ES-I3 (cell line): ENCODE results near the gene UNC119.

Experiments used
- H3K36me3 ChIP-seq: 2 replicates; pipeline ENCODE4 v1.6.1; 2013; ENCODE audit warnings: mild to moderate bottlenecking, low read length, control low read depth, moderate library complexity; ENCODE audit not compliant: insufficient read depth
- H3K4me1 ChIP-seq: 2 replicates; pipeline ENCODE4 v1.6.1; 2013; ENCODE audit warnings: mild to moderate bottlenecking, control low read depth, low read length; ENCODE audit not compliant: insufficient read depth
- H3K9ac ChIP-seq: 2 replicates; pipeline ENCODE4 v1.6.1; 2013; ENCODE audit warnings: low read depth, mild to moderate bottlenecking, low read length, moderate library complexity
- H3K9me3 ChIP-seq: 2 replicates; pipeline ENCODE4 v1.6.1; 2013; ENCODE audit warnings: mild to moderate bottlenecking, low read length, moderate library complexity; ENCODE audit not compliant: control insufficient read depth, insufficient read depth

Gene UNC119

DNA sequence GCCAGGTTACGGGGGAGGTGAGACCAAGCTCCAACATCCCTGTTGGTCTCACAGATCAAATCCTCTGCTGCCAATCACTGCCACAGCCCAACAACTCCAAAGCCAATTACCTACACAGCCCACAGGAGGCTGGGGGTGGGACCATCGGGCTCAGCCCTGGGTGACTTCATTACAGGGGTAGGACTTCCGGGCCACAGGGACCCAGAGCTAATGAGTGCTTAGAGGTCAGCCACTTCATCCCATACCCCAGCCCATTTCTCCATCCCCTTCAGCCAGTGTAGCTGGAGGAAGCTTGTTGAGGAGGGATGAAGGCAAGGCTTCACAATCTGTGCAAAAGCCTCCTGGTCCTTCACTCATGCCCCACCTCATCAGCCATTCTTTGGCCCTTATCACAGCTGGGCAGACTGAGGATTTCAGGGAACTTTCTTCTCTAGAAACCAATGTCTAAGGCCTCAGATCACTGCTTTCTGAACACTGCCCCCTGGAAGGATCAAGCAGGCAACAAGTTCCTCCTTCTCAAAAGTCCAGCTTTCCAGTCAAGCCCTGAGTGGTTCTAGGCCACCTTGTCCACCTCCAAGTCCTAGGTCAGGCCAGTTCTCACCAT lies 40.5 kb downstream of the UNC119 start:
- Histone ChIP-seq H3K36me3 (no peaks in the 10 kb centered on the region), H3K9ac (no peak overlapping the region), H3K9me3 (no peaks in the 10 kb centered on the region), H3K4me1 (peaks cover 8% of the 10 kb centered on the region; the same call in 1 of the 2 replicates)

DNA sequence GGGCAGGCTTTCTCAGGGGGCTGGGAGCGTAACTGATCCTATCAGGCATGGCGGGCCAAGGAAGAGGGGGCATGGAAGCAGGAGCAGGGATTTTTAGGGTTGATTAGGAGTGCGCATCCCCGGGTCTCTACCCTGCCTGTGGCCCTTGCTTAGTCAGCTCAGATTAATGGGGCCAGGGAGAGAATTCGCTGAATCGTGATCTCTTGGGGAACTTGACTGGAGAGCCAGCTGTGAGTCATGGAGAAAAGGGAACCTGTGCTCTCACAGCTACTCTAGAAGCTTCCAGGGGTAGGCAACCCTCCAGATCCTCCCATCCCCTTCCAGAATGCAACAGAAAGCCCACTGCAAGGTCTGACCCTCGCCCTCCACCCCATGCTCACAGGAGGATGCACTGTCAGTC lies 42.6 kb downstream of the UNC119 start:
- Histone ChIP-seq H3K9me3 (no peaks in the 10 kb centered on the region), H3K4me1 (peaks cover 8% of the 10 kb centered on the region; the same call in 1 of the 2 replicates), H3K9ac (no peak overlapping the region), H3K36me3 (no peaks in the 10 kb centered on the region)

DNA sequence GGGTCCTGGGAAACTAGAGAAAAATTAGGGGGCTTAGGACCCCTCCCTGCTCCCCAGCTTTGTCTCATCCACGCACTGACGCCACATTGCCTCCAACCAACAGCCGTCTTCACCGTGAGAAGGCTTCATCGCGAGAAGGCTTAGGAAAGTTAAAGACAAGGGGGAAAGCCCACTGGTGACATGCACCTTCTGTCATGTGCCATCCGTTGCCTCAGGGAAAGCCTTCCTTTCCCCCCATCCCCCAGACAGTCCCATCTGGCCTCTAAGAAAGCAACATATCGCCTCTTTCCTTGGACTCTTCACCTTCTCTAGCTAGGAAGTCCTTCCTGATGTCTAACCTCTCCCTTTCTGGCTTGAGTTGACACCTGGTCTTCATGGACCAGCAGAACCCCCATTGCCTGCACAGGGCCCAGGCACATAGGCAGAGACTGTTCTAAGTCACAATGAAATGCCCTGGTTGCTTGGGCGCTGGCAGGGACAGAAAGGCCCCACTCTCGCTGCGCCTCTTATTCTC lies 44.2 kb downstream of the UNC119 start:
- no peaks in the 10 kb centered on the region for H3K9me3 ChIP-seq
- H3K36me3 ChIP-seq, result no peaks in the 10 kb centered on the region
- H3K9ac ChIP-seq, result no peak overlapping the region
- H3K4me1 ChIP-seq, result peaks cover 8% of the 10 kb centered on the region; the same call in 1 of the 2 replicates

DNA sequence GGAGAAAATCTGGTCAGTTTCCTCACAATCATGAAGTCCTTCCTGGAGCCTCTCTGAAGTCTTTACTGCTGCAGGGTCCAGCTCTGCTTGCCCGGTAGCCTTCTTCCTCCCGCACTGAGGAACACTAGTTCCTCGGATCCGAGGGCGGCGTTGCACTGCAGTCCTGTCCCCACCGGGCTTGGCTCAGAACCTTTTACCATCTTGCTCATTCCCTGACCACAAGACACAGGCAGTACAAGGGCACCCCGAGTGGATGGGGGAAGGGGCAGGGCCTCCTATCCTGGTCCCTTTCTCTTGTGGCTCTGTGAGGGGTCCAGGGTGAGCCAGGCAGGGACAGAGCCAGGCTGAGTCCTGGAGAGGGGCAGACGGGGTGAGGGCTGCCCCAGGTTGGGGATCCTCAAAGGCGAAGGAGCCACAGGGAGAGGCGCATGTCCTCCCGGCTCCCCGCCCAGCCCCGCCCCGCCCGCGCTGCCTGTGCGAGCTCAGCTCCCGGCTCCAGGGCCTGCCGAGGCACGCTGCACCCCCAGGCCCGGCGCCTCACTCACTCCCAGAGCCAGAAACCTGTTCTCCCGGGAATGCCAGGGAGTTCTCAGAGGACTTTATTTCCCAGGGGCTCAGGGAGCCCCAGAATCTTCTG lies 44.7 kb downstream of the UNC119 start:
- Histone ChIP-seq H3K9me3 (no peaks in the 10 kb centered on the region), H3K36me3 (no peaks in the 10 kb centered on the region), H3K4me1 (peaks cover 8% of the 10 kb centered on the region; the same call in 1 of the 2 replicates), H3K9ac (no peak overlapping the region)

DNA sequence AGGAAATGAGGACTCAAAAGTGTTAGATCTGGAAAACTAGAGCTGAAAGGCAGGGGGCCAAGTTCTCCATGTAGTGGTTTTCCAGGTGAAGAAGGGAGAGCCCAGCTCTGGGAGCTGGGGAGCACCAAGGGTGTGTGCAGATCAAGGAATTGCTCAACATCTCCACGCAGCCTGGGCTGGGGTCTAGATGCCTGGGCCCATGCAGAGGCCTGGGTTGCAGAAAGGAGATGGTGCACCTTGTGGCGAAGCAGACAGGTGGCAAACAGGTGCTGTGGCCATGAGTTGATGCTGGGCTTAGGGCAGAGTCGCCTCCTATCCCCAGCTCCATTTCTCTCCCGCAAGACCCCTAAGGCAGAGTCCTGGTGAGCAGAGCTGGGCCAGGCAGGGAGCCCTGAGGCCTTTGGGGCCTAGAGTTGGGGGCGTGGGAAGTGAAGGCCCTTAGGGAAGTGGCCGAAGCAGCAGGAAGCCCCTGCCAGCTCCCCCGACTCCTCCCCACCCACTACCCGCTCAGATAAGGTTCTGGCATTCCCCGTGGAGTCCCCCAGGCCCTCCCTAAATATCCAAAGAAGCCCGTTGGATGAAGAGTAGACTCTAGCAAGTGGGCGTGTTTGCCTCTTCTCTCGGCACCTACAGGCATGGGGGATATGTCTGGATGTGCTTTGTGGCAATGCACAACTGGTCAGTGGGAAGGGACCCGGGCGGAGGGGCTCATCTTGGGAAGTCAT lies 45.5 kb downstream of the UNC119 start:
- Histone ChIP-seq H3K36me3 (no peaks in the 10 kb centered on the region), H3K9ac (no peak overlapping the region), H3K4me1 (peaks cover 8% of the 10 kb centered on the region; the same call in 1 of the 2 replicates), H3K9me3 (no peaks in the 10 kb centered on the region)

DNA sequence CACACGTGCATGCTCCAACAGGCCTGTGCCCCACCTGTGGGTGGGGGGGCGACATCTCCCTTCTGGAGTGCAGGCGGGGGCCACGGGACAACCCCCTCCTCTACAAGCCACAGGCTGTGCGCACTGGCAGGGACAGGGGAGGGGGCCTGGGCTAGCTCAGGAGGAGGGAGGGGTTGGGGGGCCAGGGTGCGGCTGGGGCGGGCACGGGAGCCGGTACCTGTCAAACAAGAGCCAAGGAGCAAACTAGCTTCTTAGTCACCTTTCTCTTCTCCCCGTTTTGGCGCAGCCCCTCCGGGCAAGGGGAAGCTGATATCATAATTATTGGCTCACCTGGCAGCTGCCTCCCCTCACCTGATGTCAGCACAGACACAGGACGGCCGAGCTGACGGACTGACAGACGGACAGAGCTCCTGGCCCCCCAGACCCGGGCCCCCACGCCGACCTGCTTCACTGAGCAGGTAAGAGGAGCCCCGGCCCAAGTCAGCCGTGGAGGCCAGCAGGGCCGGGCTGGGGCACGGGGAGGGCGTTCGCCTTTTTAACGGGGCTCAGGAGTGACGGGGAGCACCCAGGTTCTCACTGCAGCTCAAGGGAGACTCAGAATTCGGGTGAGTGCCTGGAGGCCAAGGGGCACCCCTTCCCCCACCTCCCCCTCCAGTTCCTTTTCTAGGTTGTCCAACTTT lies 46.3 kb downstream of the UNC119 start, which contains the start of gene FOXN1:
TSS of gene FOXN1 (plus strand) at position 363 of the 680 bp plus-strand sequence. CDS start 17,622 bp downstream, outside the sequence.
- Histone ChIP-seq H3K9me3 (no peaks in the 10 kb centered on the region), H3K9ac (no peak within 1 kb of the TSS), H3K4me1 (peaks cover 8% of the 10 kb centered on the region; the same call in 1 of the 2 replicates), H3K36me3 (no peaks in the 10 kb centered on the region)

DNA sequence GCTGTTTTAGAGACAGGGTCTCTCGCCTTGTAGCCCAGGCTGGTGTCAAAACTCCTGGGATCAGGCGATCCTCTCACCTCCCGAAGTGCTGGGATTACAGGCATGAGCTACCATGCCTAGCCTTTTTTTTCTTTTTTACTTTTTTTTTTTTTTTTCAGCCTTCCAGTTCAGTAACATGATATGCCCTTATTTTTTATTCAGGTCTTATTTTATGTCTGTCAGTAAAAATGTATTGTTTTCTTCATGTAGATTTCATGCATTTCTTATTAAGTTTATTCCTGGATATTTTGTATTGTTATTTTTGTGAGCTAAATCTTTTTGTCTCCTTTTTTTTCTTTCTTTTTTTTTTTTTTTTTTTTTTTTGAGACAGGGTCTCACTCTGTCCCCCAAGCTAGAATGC lies 49.0 kb downstream of the UNC119 start:
- H3K36me3 ChIP-seq, result no peaks in the 10 kb centered on the region
- no peak overlapping the region for H3K9ac ChIP-seq
- no peaks in the 10 kb centered on the region for H3K9me3 ChIP-seq
- peaks cover 5% of the 10 kb centered on the region; the same call in 1 of the 2 replicates for H3K4me1 ChIP-seq

DNA sequence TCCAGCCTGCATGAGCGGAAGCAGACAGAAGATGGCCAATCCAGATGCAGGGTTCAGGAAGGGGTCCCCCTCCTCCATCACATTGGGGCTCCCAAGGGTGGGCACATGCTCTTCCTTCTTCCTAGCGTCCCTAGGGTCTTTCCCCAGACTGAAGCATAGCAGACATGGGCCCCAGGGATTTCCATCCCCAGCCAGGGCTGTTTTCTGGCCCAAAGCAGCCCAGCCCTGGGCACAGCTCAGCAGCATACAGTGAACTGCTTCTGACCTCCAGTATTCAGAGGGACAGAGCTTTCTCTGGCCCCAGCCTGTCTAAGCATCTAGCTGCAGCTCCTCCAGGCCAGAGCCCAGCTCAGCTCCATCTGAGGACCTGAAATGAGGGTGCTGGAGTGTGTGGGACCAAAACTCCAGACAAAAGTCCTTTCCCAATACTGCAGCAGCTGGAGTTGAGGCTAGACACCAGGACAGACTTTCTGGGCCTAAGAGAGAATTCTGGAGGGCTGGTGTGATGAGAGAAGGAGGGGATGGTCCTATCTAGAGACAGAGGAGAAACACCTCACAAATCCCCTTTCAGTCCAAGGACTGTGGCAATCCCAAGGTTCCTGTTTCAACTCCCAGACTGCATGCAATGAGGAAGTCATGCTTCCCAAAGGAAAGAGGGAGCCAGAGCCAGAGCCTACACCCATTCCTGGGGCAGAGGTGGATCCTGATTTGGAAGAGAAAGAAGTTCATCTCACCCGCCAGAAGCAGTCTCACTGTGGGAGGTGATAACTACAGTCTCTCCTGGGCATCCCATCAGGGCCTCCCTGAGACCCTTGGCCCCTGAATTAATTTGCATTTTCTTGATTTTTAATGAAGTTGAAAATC lies 50.8 kb downstream of the UNC119 start:
- Histone ChIP-seq H3K9me3 (no peaks in the 10 kb centered on the region), H3K36me3 (no peaks in the 10 kb centered on the region), H3K4me1 (no peaks in the 10 kb centered on the region; the same call in 1 of the 2 replicates), H3K9ac (no peak overlapping the region)

DNA sequence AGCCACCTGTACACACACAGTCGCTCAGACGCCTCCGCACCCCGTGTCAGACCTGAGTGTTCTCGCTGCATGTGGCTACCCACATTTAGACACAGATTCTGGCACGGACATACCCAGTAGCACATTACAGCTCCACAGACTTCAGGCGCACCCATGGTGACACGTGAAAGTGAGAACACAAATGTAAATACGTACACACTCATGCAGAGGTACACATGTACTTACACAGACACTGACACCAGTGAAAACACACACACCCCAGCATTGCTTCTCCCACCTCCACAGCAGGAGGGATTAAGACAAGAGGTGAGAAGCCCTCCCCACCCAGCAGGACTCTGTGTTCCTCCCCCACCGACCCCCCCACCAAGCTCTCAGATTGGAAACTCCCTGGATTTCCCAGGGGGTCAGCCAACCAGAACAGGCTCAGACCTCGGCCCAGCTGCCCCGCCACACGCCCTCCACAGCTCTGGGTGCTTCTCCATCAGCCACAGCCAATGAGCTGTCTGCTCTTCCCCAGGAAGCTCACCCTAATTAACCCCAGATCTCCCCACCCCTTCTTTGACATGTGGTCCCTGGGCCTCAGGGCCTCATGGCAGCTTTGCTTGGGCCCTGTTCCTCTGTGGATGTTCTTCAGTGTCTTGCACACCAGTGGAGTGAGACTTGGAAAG lies 51.6 kb downstream of the UNC119 start:
- no peaks in the 10 kb centered on the region for H3K9me3 ChIP-seq
- no peak overlapping the region for H3K9ac ChIP-seq
- no peaks in the 10 kb centered on the region; the same call in 1 of the 2 replicates for H3K4me1 ChIP-seq
- H3K36me3 ChIP-seq, result no peaks in the 10 kb centered on the region

DNA sequence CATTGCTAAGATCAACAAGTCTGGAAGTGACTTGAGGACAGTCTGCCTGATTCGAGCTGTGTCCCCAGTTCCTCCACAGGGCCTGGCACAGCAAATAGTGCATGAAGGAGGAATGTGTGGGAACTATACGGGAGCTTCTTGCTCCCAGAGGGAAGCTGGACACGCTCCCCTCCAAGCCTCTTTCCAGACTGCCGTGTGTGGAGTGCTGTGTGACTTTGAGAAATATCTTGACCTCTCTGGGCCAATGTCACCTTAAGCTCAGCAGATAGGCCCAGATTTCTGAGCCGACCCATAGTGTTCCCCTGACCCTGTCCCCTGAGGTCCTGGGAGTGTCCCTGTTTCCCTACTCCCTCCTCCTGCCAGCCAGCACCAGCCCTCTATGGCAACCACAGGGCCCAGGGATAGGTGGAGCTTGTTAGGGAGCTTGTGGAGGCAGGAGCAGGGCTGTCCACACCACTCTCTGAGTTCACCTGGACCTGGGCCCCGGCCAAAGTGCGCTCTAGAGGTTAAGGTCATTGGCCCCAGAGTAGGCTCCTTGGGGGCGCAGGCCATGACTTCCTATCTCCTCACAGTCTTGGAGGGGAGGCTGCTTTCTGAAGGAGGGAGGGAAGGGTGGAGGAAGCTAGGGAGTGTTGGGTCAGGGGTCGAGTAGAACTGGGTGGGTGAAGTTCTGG lies 52.6 kb downstream of the UNC119 start:
- Histone ChIP-seq H3K4me1 (no peaks in the 10 kb centered on the region; the same call in 1 of the 2 replicates), H3K9ac (no peak overlapping the region), H3K9me3 (no peaks in the 10 kb centered on the region)

DNA sequence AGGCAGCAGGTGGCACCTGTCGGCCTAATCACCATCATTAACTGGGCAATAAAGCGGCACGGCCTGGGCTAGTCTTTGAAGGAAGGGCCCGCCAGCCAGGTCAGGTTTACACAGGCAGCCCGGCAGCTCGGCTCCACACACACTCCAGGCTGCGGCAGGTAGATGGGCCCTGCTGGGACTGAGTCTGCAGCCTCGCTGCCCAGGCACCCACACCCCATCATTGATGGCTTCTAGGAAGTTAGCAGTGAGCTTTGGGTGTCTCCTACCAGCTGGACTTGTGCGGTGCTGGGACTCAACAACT lies 53.1 kb downstream of the UNC119 start:
- H3K9ac ChIP-seq, result no peak overlapping the region
- no peaks in the 10 kb centered on the region; the same call in 1 of the 2 replicates for H3K4me1 ChIP-seq
- no peaks in the 10 kb centered on the region for H3K36me3 ChIP-seq
- no peaks in the 10 kb centered on the region for H3K9me3 ChIP-seq

More for the DNA sequence above, 52.6 kb downstream of the UNC119 start:
- H3K36me3 ChIP-seq, result no peaks in the 10 kb centered on the region

DNA sequence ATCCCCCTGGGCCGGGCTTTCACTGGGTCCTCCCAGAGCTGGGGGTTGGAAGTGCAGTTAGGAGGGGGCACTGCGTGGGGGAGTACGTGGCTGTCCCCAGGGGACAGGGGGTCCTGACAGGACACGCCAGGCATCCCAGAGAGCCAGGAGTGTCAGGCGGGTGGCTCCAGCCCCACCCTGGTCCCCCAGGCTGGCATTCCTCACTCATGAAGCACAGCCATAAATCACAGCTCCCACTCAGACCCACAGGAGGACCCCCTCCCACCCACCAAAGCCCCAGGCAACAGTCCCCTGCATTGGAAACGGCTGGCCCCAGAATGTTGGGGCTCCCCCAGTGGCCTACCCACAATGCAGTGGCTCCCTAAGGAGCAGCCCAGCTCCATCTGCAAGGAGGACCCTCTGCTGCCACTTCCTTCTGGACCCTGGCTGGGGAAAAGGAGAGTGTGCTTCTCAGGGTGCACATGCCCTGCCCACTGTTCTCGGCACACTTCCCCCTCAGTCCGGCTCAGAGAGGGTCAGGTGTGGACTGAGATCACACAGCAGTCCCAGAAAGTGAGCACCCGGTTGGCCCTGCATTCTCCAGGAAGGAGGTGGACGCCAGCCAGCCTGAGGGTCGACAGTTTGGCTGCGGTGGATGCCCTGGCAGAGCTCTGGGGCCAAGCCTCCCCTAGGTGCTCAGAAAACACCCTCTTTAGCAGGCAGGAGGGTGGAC lies 53.6 kb downstream of the UNC119 start:
- H3K4me1 ChIP-seq, result no peaks in the 10 kb centered on the region; the same call in 1 of the 2 replicates
- no peaks in the 10 kb centered on the region for H3K36me3 ChIP-seq
- H3K9me3 ChIP-seq, result no peaks in the 10 kb centered on the region
- no peak overlapping the region for H3K9ac ChIP-seq
